K562 (cell line): ENCODE results near the gene SYNPR. TPM values are rescaled to one million over a fixed set of nuclear protein-coding genes. Genes with fewer than 3 reads are reported as not detected.

Source experiments
- ATAC-seq: fragments of 200-7000 bp; cut with Tn5 transposase; 3 replicates; pipeline ENCODE4 v1.9.1; 2020; ENCODE audit warnings: moderate library complexity
- BruUV-seq: library from RNA; stranded (reverse); fragments of 400-500 nt; replicated peaks from 2 replicates; lab custom pipeline; 2021; lab: Mats Ljungman, UMichigan
- CTCF ChIA-PET: fragments of 300-600 bp; formaldehyde crosslinking; extraction: SDS; loops from one replicate; lab custom pipeline; 2021; ENCODE audit warnings: low intra/inter-chr PET ratio; lab: Yijun Ruan, JAX
- POLR2A ChIA-PET: fragments of 300-600, 350-650 bp; sonication (Branson Sonifier 250); formaldehyde crosslinking; extraction: SDS; loops from one replicate; lab custom pipeline; 2021; ENCODE audit warnings: antibody characterized with exemption, inconsistent platforms; lab: Yijun Ruan, JAX
- DNase-seq, 4 experiments: peaks; one replicate each; pipeline versions ENCODE4 v3.0.0 to v3.0.0-alpha.2; 2011 to 2018; ENCODE audit warnings: low spot score in 3 of 4, mixed read lengths in 3 of 4; ENCODE audit errors: extremely low read depth in 1 of 4
- FAIRE-seq: peaks from 2 replicates; lab custom pipeline; 2011; peaks lifted over from hg19 to GRCh38; lab: Jason Lieb, UNC
- H2AFZ ChIP-seq: 2 replicates; pipeline ENCODE4 v1.6.0; 2011; ENCODE audit warnings: low read depth, low read length, control low read depth, inconsistent platforms
- H3K27ac ChIP-seq: fragments of 200-600 bp; 3 replicates; pipeline ENCODE4 v1.8.0; 2011; ENCODE audit warnings: low read depth, mild to moderate bottlenecking, control low read depth, inconsistent platforms, low read length, moderate library complexity, mixed read lengths; ENCODE audit errors: extremely low read depth
- H3K27me3 ChIP-seq, 2 experiments: fragments of 300-600 bp in 1 of 2; 2 replicates in 1 of 2; 3 replicates in 1 of 2; pipeline versions ENCODE4 v1.6.0 to v1.8.0; 2011; ENCODE audit warnings: inconsistent platforms in 2 of 2, low read length in 2 of 2, mild to moderate bottlenecking in 1 of 2, mixed read lengths in 1 of 2, moderate library complexity in 1 of 2; ENCODE audit not compliant: control insufficient read depth in 2 of 2, insufficient read depth in 2 of 2
- H3K36me3 ChIP-seq: fragments of 300-600 bp; 3 replicates; pipeline ENCODE4 v1.8.0; 2011; ENCODE audit warnings: mild to moderate bottlenecking, low read length, inconsistent platforms; ENCODE audit not compliant: control insufficient read depth, insufficient read depth
- H3K4me1 ChIP-seq, 2 experiments: fragments of 200-600 bp in 1 of 2; replicated peaks in 1 of 2; 2 replicates in 1 of 2; 3 replicates in 1 of 2; pipeline versions ENCODE4 v1.5.1 to v1.8.0; 2011; ENCODE audit warnings: inconsistent platforms in 2 of 2, low read length in 2 of 2, mild to moderate bottlenecking in 1 of 2, mixed read lengths in 1 of 2, moderate library complexity in 1 of 2; ENCODE audit not compliant: control insufficient read depth in 2 of 2, insufficient read depth in 2 of 2
- H3K4me2 ChIP-seq: 2 replicates; pipeline ENCODE4 v1.6.1; 2011; ENCODE audit warnings: low read length, control low read depth, inconsistent platforms, mixed read lengths; ENCODE audit not compliant: insufficient read depth
- H3K4me3 ChIP-seq: fragments of 200-600 bp; sonication (generic), shearing (Covaris generic); 2 replicates; pipeline ENCODE4 v1.5.1; 2016; ENCODE audit warnings: control low read depth, inconsistent platforms
- H3K79me2 ChIP-seq: fragments of 200-600 bp; 3 replicates; pipeline ENCODE4 v1.8.0; 2011; ENCODE audit warnings: low read length, inconsistent platforms; ENCODE audit not compliant: control insufficient read depth, insufficient read depth
- H3K9ac ChIP-seq, 2 experiments: 2 replicates each; pipeline versions ENCODE4 v1.6.0 to v1.6.1; 2011; ENCODE audit warnings: low read depth in 2 of 2, low read length in 2 of 2, control low read depth in 1 of 2, inconsistent platforms in 1 of 2, mild to moderate bottlenecking in 1 of 2, mixed read lengths in 1 of 2; ENCODE audit not compliant: insufficient read depth in 1 of 2
- H3K9me1 ChIP-seq: one replicate; pipeline ENCODE4 v1.6.0; 2011; ENCODE audit warnings: inconsistent platforms, mild to moderate bottlenecking, low read length, moderate library complexity; ENCODE audit not compliant: control insufficient read depth, insufficient read depth
- H3K9me3 ChIP-seq: replicated peaks from 2 replicates; pipeline ENCODE4 v1.5.1; 2011; ENCODE audit warnings: low read depth, low read length, inconsistent platforms; ENCODE audit not compliant: control insufficient read depth, insufficient read depth
- H4K20me1 ChIP-seq: replicated peaks from 2 replicates; pipeline ENCODE4 v1.6.1; 2011; ENCODE audit warnings: low read length, inconsistent platforms, mixed read lengths; ENCODE audit not compliant: control insufficient read depth, insufficient read depth
- CHD4 ChIP-seq: fragments of 200-600 bp; sonication (generic); IDR thresholded peaks from 3 replicates; pipeline ENCODE4 v1.6.1; 2012; ENCODE audit warnings: low read depth, mild to moderate bottlenecking, mixed read lengths, low read length, inconsistent platforms; ENCODE audit not compliant: insufficient read depth, insufficient replicate concordance, poor library complexity, severe bottlenecking
- ESRRB ChIP-seq: fragments of 250-450 bp; sonication (Bioruptor Pico); IDR thresholded peaks from 2 replicates; pipeline ENCODE4 v1.5.0; 2020; ENCODE audit warnings: mild to moderate bottlenecking, moderate library complexity, borderline replicate concordance
- MTA2 ChIP-seq: fragments of 450-650 bp; IDR thresholded peaks from 2 replicates; pipeline ENCODE4 v1.6.1; 2016; ENCODE audit warnings: low read depth
- OTX1 ChIP-seq: fragments of 450-650 bp; formaldehyde crosslinking; IDR thresholded peaks from 2 replicates; pipeline ENCODE4 v1.4.0; 2022; ENCODE audit warnings: mild to moderate bottlenecking
- PCBP1 ChIP-seq: fragments of 200-400 bp; formaldehyde crosslinking; IDR thresholded peaks from 2 replicates; pipeline ENCODE4 v1.6.1; 2018; ENCODE audit warnings: mild to moderate bottlenecking, low read depth, low read length; ENCODE audit not compliant: poor library complexity, severe bottlenecking
- POU5F1 ChIP-seq: fragments of 150-350 bp; IDR thresholded peaks from 2 replicates; pipeline ENCODE4 v1.6.1; 2014; ENCODE audit warnings: borderline replicate concordance, low read length, low read depth, mild to moderate bottlenecking; ENCODE audit not compliant: partially characterized antibody
- PRPF4 ChIP-seq: fragments of 200-400 bp; formaldehyde crosslinking; IDR thresholded peaks from one replicate; pipeline ENCODE4 v1.6.1; 2017; ENCODE audit warnings: low read length, low read depth, mild to moderate bottlenecking; ENCODE audit not compliant: insufficient read depth, poor library complexity, severe bottlenecking
- RAD21 ChIP-seq, 2 experiments: fragments of 250-450 bp in 1 of 2; fragments of 450-650 bp in 1 of 2; sonication (Bioruptor Pico) in 1 of 2; formaldehyde crosslinking in 1 of 2; IDR thresholded peaks in 1 of 2; conservative IDR thresholded peaks in 1 of 2; 2 replicates each; pipeline versions ENCODE4 v1.4.0 to v1.8.0; 2020 to 2022; ENCODE audit warnings: mild to moderate bottlenecking in 2 of 2, moderate library complexity in 1 of 2
- RCOR1 ChIP-seq, 2 experiments: IDR thresholded peaks; 2 replicates each; pipeline ENCODE4 v1.6.1; 2012; ENCODE audit warnings: low read depth in 2 of 2, low read length in 2 of 2, borderline replicate concordance in 1 of 2, improper control_type of control experiment in 1 of 2
- ZBED1 ChIP-seq: IDR thresholded peaks from 2 replicates; pipeline ENCODE4 v1.6.1; 2014
- ZSCAN29 ChIP-seq: fragments of 450-650 bp; IDR thresholded peaks from 2 replicates; pipeline ENCODE4 v1.6.1; 2017
- WGBS: fragments of 100-300 bp; shearing (Covaris generic); methylation state at CpG from one replicate; pipeline ENCODE4 v1.1.6; 2016; ENCODE audit warnings: low coverage, mixed read lengths; ENCODE audit not compliant: insufficient coverage; ENCODE audit errors: missing lambda C conversion rate; 5-methylcytosine and 5-hydroxymethylcytosine counted together
- in situ Hi-C: fragments of 300-500 bp; cut with MboI; formaldehyde crosslinking; loops from 4 replicates; pipeline ENCODE4 v1.15.0; 2018; ENCODE audit warnings: inconsistent platforms, mixed read lengths
- intact Hi-C: fragments of 100-400 bp; cut with micrococcal nuclease; formaldehyde crosslinking; loops from 2 replicates; pipeline ENCODE4 v1.14.2; 2022
- polyA plus RNA-seq, 8 experiments: library from polyadenylated mRNA; depleted of rRNA in 4 of 8; stranded (reverse) in 5 of 8; unstranded in 3 of 8; fragments of >200 nt; fragmentation: Nextera tagmentation in 2 of 8; fragmentation: Illumina TruSeq in 1 of 8; extraction: Ambion mirVana in 2 of 8; extraction: Trizol in 1 of 8; gene quantifications; 2 replicates each; pipeline versions ENCODE4 v1.2.1 to v1.2.3, GENCODE V29; 2011 to 2014; ENCODE audit warnings: inconsistent platforms in 1 of 8, missing spikeins in 1 of 8
- total RNA-seq, 7 experiments: library from RNA; depleted of rRNA in 6 of 7; stranded (reverse); fragments of >200 nt in 6 of 7; fragmentation: Illumina TruSeq in 2 of 7; extraction: Trizol in 2 of 7; gene quantifications; 2 replicates each; pipeline versions ENCODE4 v1.2.1 to v1.2.3, GENCODE V29; 2011 to 2021; ENCODE audit warnings: low replicate concordance in 1 of 7
- TF ChIP-seq, protein P1 (sequence below), 3 experiments: IDR thresholded peaks in 2 of 3; conservative IDR thresholded peaks in 1 of 3; 2 replicates each; pipeline ENCODE4 v1.5.1; 2011 to 2012; ENCODE audit warnings: low read length in 3 of 3, mild to moderate bottlenecking in 3 of 3, control low read depth in 2 of 3, improper control_type of control experiment in 1 of 3, inconsistent platforms in 1 of 3, low read depth in 1 of 3, mixed read lengths in 1 of 3, moderate library complexity in 1 of 3; ENCODE audit not compliant: insufficient read depth in 2 of 3
- TF ChIP-seq, protein P2 (sequence below): fragments of 450-650 bp; IDR thresholded peaks from 2 replicates; pipeline ENCODE4 v1.6.1; 2014; ENCODE audit warnings: low read depth, mild to moderate bottlenecking, moderate library complexity, borderline replicate concordance

Gene SYNPR
- total and polyA plus RNA-seq, 9 of the 15 experiments (the other 6 are each of a cell fraction or from before 2014, with no cell fraction given), result not detected

DNA sequence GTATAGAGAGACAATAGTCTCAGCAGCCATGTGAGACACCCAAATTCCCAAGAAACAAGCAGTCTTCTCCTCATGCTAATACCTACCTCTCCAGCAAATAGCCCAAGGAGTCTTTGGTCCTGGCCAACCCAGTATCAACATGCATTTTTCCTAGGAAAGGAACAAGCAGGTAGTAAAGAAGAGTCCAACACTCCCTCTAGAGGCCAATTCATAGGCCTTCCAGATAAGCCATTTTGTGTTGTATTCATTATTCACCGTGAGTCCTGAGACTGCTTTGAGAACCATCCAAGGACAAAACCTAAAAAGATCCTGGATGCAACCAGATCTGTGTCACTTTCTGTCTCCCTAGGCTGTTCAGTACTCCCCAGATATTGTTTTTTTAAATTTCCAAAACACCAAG is 310.8 kb downstream of the SYNPR start:
- POLR2A ChIA-PET, result no interaction called here
- no peaks in the 10 kb centered on the region for H3K27me3 ChIP-seq
- H3K36me3 ChIP-seq, result no peaks in the 10 kb centered on the region
- H3K9me3 ChIP-seq, result no peaks in the 10 kb centered on the region
- no peak overlapping the region for H3K4me3 ChIP-seq
- H3K27ac ChIP-seq, result no peak overlapping the region
- no peak for FAIRE-seq
- intact Hi-C loops, result no loop called here
- no peaks in the 10 kb centered on the region for H4K20me1 ChIP-seq
- peak in 2 of 4 experiments; percentile 3 for DNase-seq
- no peaks in the 10 kb centered on the region for H3K79me2 ChIP-seq
- no peak overlapping the region for H3K4me2 ChIP-seq
- no peaks in the 10 kb centered on the region for H3K4me1 ChIP-seq
- CTCF ChIA-PET, result no interaction called here
- in situ Hi-C loops, result no loop called here
- BruUV-seq, result no TSS peak
- TF ChIP-seq, protein P1, sequence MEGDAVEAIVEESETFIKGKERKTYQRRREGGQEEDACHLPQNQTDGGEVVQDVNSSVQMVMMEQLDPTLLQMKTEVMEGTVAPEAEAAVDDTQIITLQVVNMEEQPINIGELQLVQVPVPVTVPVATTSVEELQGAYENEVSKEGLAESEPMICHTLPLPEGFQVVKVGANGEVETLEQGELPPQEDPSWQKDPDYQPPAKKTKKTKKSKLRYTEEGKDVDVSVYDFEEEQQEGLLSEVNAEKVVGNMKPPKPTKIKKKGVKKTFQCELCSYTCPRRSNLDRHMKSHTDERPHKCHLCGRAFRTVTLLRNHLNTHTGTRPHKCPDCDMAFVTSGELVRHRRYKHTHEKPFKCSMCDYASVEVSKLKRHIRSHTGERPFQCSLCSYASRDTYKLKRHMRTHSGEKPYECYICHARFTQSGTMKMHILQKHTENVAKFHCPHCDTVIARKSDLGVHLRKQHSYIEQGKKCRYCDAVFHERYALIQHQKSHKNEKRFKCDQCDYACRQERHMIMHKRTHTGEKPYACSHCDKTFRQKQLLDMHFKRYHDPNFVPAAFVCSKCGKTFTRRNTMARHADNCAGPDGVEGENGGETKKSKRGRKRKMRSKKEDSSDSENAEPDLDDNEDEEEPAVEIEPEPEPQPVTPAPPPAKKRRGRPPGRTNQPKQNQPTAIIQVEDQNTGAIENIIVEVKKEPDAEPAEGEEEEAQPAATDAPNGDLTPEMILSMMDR (IDR thresholded peaks at IDR 0.05 in 2 of 3, conservative IDR thresholded peaks at IDR 0.05 in 1 of 3; ENCODE audit: insufficient read depth in 2 of 3, low read depth in 1 of 3, low read length in 3 of 3), result peak in 2 of 3 experiments; percentile 2 to 24; a peak in 1 of 6 replicates
- TF ChIP-seq RAD21 (CRISPR knock-in tag; conservative IDR thresholded peaks at IDR 0.05 in 1 of 2, IDR thresholded peaks at IDR 0.05 in 1 of 2) (peak in 1 of 2 experiments; percentile 21; a peak in 1 of 4 replicates), OTX1 (no peak)
- no peaks in the 10 kb centered on the region for H3K9me1 ChIP-seq
- WGBS, result 0% methylated on average over 1 of the region's 1 CpG
- no peak overlapping the region for H3K9ac ChIP-seq
- ATAC-seq, result no peak
- no peak overlapping the region for H2AFZ ChIP-seq

- intact Hi-C loops, result no loop called here
- 0% methylated on average over 2 of the region's 2 CpGs for WGBS
- Histone ChIP-seq H4K20me1 (no peaks in the 10 kb centered on the region), H3K27me3 (no peaks in the 10 kb centered on the region), H3K36me3 (no peaks in the 10 kb centered on the region), H3K9me1 (no peaks in the 10 kb centered on the region), H3K4me1 (no peaks in the 10 kb centered on the region), H3K4me3 (no peak overlapping the region), H3K9ac (no peak overlapping the region), H3K79me2 (no peaks in the 10 kb centered on the region), H3K9me3 (no peaks in the 10 kb centered on the region), H3K27ac (no peak overlapping the region), H2AFZ (no peak overlapping the region), H3K4me2 (no peak overlapping the region)
- FAIRE-seq, result no peak
- no peak for ATAC-seq
- CTCF ChIA-PET, result no interaction called here
- DNase-seq, result no peak
- POLR2A ChIA-PET, result no interaction called here
- no TSS peak for BruUV-seq
- in situ Hi-C loops, result no loop called here
- TF ChIP-seq POU5F1, result no peak
- TF ChIP-seq RCOR1 (IDR thresholded peaks at IDR 0.05; ENCODE audit: borderline replicate concordance in 1 of 2, low read depth in 2 of 2, low read length in 2 of 2), result no peak
- TF ChIP-seq PRPF4, result no peak
- TF ChIP-seq MTA2, result no peak
- TF ChIP-seq CHD4, result no peak
- TF ChIP-seq, protein P2, sequence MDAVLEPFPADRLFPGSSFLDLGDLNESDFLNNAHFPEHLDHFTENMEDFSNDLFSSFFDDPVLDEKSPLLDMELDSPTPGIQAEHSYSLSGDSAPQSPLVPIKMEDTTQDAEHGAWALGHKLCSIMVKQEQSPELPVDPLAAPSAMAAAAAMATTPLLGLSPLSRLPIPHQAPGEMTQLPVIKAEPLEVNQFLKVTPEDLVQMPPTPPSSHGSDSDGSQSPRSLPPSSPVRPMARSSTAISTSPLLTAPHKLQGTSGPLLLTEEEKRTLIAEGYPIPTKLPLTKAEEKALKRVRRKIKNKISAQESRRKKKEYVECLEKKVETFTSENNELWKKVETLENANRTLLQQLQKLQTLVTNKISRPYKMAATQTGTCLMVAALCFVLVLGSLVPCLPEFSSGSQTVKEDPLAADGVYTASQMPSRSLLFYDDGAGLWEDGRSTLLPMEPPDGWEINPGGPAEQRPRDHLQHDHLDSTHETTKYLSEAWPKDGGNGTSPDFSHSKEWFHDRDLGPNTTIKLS, result no peak
- TF ChIP-seq ESRRB (CRISPR knock-in tag), result no peak
- no peak for TF ChIP-seq PCBP1
- TF ChIP-seq ZBED1, result no peak
- TF ChIP-seq ZSCAN29, result no peak
Observed at GRCh38 chr3:63593779-63594178, 315.7 kb downstream of the SYNPR start.
